Measurements from ENCODE around the gene PPIL6.

The PPIL6 gene

GRCh38 chr6:109440331-109441068 is at the start of gene PPIL6, which contains the start of gene SMPD2:
Gene PPIL6 (minus strand): TSS chr6:109440628. CDS start chr6:109440590, 38 bp downstream.
Gene SMPD2 (plus strand): TSS chr6:109440724. CDS start chr6:109441122, 398 bp downstream.
- DNase-seq (ENCODE audit: low read depth, low spot score), result peak; percentile 94

GRCh38 chr6:109488001-109488400 is 47.6 kb upstream of the PPIL6 start:
- DNase-seq (ENCODE audit: low read depth, low spot score), result no peak

DNA sequence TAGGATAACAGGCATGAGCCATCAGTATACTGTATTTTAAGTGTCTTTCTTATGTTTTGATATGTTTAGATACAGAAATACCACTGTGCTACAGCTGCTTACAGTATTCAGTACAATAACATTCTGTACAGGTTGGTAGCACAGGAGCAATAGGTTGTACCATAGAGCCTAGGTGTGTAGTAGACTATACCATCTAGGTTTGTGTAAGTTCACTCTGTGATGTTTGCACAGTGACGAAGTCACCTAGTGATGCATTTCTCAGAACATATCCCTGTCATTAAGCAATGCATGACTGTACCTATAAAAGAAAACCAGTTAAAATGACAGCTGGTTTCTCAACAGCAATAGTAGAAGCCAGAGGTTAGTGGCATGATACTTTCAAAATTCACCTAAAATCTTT is 45.6 kb upstream of the PPIL6 start:
- DNase-seq (ENCODE audit: low read depth, low spot score), result no peak

GRCh38 chr6:109485266-109485935 is 45.0 kb upstream of the PPIL6 start:
- DNase-seq (ENCODE audit: low read depth, low spot score), result no peak

GRCh38 chr6:109484122-109484521 is 43.7 kb upstream of the PPIL6 start:
- no peak for DNase-seq (ENCODE audit: low read depth, low spot score)

GRCh38 chr6:109483735-109484057 is 43.3 kb upstream of the PPIL6 start:
- no peak for DNase-seq (ENCODE audit: low read depth, low spot score)

DNA sequence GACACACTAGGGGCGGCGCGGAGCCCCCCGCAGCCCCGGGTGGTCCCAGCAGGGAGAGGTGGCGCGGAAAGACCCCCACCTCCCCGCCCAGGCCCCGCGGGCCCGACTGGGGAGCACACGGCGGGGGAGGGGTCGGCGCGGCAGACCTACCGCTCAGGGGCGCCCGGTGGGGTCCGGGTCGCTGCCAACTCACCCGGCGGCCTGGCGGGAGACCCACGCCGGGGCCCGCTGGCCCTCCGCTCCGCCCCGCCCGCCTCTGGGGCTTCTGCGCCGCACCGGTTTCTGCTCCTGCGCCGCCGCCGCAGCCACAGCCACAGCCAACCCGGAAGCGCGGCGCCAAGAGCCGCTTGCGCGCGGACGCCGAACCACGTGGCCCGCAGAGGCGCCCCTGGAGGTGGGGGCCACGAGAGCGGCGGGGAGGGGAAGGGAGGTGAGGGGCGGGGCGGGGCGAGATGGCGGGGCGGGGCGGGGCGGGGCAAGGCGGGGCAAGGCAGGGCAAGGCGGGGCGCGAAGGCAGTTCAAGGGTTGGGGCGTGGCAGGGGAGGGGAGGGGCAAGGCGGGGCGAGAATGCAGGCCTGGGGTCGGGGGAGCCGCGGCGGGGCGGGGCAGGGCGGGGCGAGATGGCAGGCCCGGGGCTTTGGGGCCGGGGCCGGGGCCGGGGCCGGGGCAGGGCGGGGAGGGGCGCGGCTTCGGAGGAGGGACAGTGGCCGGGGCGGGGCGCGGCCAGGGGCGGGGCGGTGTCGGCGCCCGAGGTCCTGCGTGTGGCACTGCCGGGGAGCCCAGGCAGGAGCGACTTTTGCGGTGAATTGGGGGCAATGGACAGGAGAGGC is 42.7 kb upstream of the PPIL6 start, which contains the start of gene ZBTB24:
ZBTB24 (minus strand) TSS at position 315 of the 830 bp plus-strand sequence. CDS start 1,193 bp downstream, outside the sequence.
- peak; percentile 88 for DNase-seq (ENCODE audit: low read depth, low spot score)

DNA sequence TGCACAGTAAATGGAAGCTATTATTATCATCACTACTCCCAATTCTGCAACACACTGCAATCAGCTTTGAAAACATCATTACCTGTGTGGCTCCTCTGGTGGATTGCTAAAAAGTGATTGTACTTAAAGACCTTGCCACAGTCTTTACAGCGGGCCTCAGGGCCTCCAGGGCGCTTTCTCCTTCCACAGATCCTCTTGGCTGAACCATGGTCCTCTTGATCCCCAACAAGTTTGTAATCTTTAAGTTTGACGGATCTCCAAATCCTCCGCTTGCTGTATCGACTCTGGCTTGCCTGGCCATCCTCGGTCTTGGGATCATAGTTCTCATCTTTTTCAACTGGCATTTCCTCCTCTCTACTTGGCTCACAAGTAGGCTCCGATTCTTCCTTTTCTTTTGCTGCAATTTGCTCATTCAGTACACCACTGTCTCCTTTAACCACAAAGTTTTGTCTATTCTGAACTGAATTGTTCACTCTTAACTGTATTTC is 40.6 kb upstream of the PPIL6 start:
- no peak for DNase-seq (ENCODE audit: low read depth, low spot score)

GRCh38 chr6:109478841-109479624 is 38.6 kb upstream of the PPIL6 start:
- no peak for DNase-seq (ENCODE audit: low read depth, low spot score)

DNA sequence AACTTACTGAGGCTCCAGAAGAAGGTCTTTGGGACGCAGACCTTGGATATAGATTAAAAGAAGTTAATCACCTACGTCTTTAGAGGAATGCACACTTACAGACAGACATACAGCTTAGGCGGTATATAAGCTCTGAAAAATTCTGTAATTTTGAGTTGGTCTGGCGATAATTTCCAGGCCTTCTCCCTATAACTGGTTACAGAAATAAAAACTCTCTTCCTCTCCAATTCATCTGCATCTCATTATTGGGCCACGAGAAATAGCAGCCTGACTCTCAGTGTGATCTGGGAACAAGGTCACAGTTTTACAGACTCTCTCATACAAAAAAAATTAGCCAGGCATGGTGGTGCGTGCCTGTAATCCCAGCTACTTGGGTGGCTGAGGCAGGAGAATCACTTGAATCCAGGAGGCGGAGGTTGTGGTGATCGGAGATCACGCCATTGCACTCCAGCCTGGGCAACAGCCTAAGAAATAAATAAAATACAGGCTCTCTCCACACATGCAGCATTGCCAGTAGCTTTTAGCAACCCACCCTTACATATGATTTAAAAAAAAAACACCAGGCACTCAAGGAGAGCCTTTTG is 37.9 kb upstream of the PPIL6 start:
- DNase-seq (ENCODE audit: low read depth, low spot score), result no peak

GRCh38 chr6:109477725-109478124 is 37.3 kb upstream of the PPIL6 start:
- peak; percentile 36 for DNase-seq (ENCODE audit: low read depth, low spot score)

DNA sequence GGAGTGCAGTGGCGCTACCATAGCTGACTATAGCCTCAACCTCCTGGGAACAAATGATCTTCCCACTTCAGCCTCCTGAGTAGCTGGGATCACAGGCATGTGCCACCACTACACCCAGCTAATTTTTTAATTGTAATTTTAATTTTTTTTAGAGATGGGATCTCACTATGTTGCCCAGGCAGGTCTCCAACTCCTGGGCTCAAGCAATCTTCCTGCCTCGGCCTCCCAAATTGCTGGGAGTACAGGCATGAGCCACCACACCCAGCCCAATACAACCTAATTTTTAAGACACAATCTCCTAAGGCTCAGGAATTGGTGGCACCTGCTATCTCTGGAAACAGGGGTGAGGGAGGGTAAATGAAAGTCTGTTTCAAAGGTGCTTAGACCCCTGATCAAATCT is 36.8 kb upstream of the PPIL6 start:
- no peak for DNase-seq (ENCODE audit: low read depth, low spot score)

- DNase-seq (ENCODE audit: low read depth, low spot score), result no peak
Measured at GRCh38 chr6:109475625-109476024, 35.2 kb upstream of the PPIL6 start.

- no peak for DNase-seq (ENCODE audit: low read depth, low spot score)
Measured at GRCh38 chr6:109474995-109475394, 34.6 kb upstream of the PPIL6 start.

DNA sequence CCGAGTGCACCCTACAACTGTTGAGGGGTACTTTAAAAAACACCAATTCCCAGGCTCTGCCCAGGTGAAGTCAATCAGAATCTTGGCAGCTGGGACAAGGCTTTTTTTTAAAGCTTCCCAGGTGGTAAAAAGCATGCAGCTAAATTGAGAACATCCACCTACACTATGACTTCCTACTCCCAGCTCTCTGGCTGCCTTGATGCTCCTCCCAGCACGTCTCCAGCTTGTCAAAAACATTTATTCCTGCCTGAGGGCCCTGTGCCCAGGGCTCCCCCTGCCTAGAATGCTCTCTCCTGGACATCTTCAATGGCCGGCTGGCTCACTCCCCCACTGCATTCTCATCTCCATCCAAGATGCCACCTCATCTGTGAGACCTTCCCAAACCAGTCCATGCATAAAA is 32.7 kb upstream of the PPIL6 start:
- no peak for DNase-seq (ENCODE audit: low read depth, low spot score)

- no peak for DNase-seq (ENCODE audit: low read depth, low spot score)
Measured at GRCh38 chr6:109472132-109472995, 31.9 kb upstream of the PPIL6 start.

DNA sequence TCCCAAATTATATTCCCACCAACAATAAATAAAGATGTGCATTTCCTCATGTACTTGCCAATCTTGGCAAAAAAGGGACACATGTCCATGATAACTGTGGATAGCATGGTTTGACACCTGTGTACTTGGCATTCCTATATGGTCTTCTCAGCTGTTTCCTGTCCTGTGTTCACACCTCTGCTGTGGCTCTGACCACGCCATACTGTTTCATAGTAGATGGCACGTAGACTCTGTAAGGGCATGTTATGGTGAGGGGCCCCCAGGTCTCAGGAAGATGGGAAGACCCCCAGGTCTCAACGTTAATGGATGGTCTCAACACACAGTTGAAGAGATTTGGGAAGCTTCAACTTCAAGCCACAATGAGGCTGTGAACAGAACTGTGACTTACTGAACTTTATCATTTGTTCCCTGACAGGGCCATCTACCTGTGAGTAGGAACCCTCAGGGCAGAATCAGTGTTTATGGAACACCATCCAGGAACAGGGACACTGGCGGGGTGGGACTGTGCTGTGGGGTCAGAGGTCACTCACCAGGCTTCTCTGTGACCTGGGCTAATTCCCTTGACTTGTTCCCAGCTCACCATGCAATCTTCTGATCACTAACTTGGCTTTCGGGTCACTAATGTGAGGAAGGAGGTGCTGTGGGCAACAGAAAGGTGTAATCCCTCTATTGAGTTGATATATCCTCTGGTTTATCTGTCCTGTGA is 30.8 kb upstream of the PPIL6 start:
- peak; percentile 27 for DNase-seq (ENCODE audit: low read depth, low spot score)

GRCh38 chr6:109469591-109470189 is 29.3 kb upstream of the PPIL6 start:
- DNase-seq (ENCODE audit: low read depth, low spot score), result no peak

DNA sequence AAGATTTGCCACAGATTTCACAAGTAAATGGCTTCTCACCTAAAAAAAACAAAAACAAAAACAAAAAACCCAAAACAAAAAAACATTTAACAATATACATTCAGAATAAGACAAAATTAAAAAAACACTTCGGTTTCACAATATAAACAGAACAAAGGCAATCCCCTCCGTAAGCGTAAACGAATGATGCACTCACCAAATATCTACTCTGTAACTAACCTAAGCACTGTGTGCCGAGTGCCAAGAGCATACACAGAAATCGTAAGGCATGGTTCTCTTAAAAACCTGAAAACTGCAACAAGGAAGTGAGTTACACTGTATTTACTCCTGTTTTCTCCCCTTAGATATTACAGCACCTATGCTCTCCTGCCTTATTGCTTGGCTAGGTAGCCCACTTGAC is 27.3 kb upstream of the PPIL6 start:
- DNase-seq (ENCODE audit: low read depth, low spot score), result no peak

All from ELF-1 (cell line).